ENCODE measurements around the gene EXOC2. TPM values are rescaled to one million over a fixed set of nuclear protein-coding genes. Genes with fewer than 3 reads are reported as not detected.

The EXOC2 gene
- total and polyA plus RNA-seq, 2 donors (not counting 3 experiments of a cell fraction or from before 2014, with no cell fraction given): 18.2 to 30.8 TPM

DNA sequence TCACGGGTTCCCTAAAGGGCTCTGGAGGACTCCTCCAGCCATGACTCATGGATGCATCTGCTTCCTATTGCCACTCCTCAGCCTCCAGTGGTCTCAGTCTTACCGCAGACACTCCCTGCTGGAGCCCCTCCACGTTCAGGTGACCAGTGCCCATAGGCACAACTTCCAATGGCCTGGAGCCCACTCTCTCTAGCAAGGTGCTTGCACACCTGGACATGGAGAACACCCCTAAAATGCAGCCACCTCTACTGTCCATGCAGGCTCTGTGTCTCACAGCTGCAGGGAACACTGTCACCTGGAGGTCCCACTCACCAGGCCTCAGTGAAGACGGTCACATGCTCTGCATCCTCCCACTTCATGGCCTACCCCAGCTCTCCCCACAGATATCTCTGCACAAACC lies 72.0 kb downstream of the EXOC2 start:
- H3K27me3 ChIP-seq (ENCODE audit: control insufficient read depth in 2 of 2, insufficient read depth in 2 of 2, low read length in 2 of 2): no peaks in the 10 kb centered on the region
- H3K27ac ChIP-seq (ENCODE audit: insufficient read depth, low read depth, low read length): no peak overlapping the region
- H3K9me3 ChIP-seq (replicated peaks; ENCODE audit: control insufficient read depth, insufficient read depth, low read length): no peaks in the 10 kb centered on the region
- no peak for TF ChIP-seq MAX (IDR thresholded peaks at IDR 0.05; ENCODE audit: insufficient read depth, insufficient read length)
- ChIA-PET CTCF (no interaction called here), POLR2A (no interaction called here)
- H3K79me2 ChIP-seq (ENCODE audit: control insufficient read depth, insufficient read depth, low read length): no peaks in the 10 kb centered on the region
- no peak for FAIRE-seq
- dilution Hi-C loops (cut with MboI; ENCODE audit: extremely low pct_ligation_motif_present, low sequenced_read_pairs): no loop called here
- H2AFZ ChIP-seq (ENCODE audit: low read depth, low read length): no peak overlapping the region
- H3K4me3 ChIP-seq (replicated peaks in 1 of 3; ENCODE audit: insufficient read depth in 1 of 3, low read depth in 1 of 3, low read length in 3 of 3): no peak overlapping the region
- no peaks in the 10 kb centered on the region for H3K4me1 ChIP-seq (ENCODE audit: control insufficient read depth, extremely low read depth, insufficient read depth, low read length)
- no TSS peak for BruUV-seq (replicated peaks)
- H4K20me1 ChIP-seq (replicated peaks; ENCODE audit: control insufficient read depth, extremely low read depth, insufficient read depth, low read length): no peaks in the 10 kb centered on the region
- H3K9me1 ChIP-seq (replicated peaks; ENCODE audit: control insufficient read depth, extremely low read depth, insufficient read depth, low read length): no peaks in the 10 kb centered on the region
- no peak overlapping the region for H3K4me2 ChIP-seq (ENCODE audit: insufficient read depth, low read length)
- H3K9ac ChIP-seq (replicated peaks; ENCODE audit: extremely low read depth, insufficient read depth, low read length): no peak overlapping the region
- intact Hi-C loops (cut with micrococcal nuclease): no loop called here
- no peaks in the 10 kb centered on the region for H3K36me3 ChIP-seq (ENCODE audit: control insufficient read depth in 2 of 2, extremely low read depth in 1 of 2, insufficient read depth in 2 of 2, low read length in 2 of 2)
- DNase-seq (ENCODE audit: low read depth, low spot score): no peak

DNA sequence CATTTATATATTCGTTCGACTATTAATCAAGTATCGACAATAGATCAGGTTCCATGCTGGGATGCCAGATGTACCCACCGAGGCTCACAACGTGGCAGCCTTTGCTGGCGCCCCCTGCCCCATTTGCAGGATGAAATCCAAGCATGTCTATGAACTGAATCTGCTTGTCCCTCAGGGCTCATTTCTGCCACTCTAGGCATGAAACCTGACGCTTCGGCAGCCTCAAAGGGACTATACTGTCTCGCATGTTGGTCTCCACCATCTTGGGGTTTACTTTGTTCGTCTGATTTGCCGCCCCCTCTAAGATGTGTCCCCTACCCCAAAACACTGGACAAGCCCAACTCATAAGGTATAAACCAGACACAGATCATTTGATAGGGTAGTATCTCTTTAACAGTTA lies 72.8 kb downstream of the EXOC2 start:
- no peaks in the 10 kb centered on the region for H3K36me3 ChIP-seq (ENCODE audit: control insufficient read depth in 2 of 2, extremely low read depth in 1 of 2, insufficient read depth in 2 of 2, low read length in 2 of 2)
- no peaks in the 10 kb centered on the region for H3K4me1 ChIP-seq (ENCODE audit: control insufficient read depth, extremely low read depth, insufficient read depth, low read length)
- dilution Hi-C loops (cut with MboI; ENCODE audit: extremely low pct_ligation_motif_present, low sequenced_read_pairs) (no loop called here), intact Hi-C loops (cut with micrococcal nuclease) (no loop called here)
- H3K9ac ChIP-seq (replicated peaks; ENCODE audit: extremely low read depth, insufficient read depth, low read length): no peak overlapping the region
- H2AFZ ChIP-seq (ENCODE audit: low read depth, low read length): no peak overlapping the region
- H3K4me3 ChIP-seq (replicated peaks in 1 of 3; ENCODE audit: insufficient read depth in 1 of 3, low read depth in 1 of 3, low read length in 3 of 3): no peak overlapping the region
- H3K79me2 ChIP-seq (ENCODE audit: control insufficient read depth, insufficient read depth, low read length): no peaks in the 10 kb centered on the region
- no peak overlapping the region for H3K4me2 ChIP-seq (ENCODE audit: insufficient read depth, low read length)
- H3K27me3 ChIP-seq (ENCODE audit: control insufficient read depth in 2 of 2, insufficient read depth in 2 of 2, low read length in 2 of 2): no peaks in the 10 kb centered on the region
- DNase-seq (ENCODE audit: low read depth, low spot score) (no peak), FAIRE-seq (no peak)
- no peaks in the 10 kb centered on the region for H4K20me1 ChIP-seq (replicated peaks; ENCODE audit: control insufficient read depth, extremely low read depth, insufficient read depth, low read length)
- H3K9me3 ChIP-seq (replicated peaks; ENCODE audit: control insufficient read depth, insufficient read depth, low read length): no peaks in the 10 kb centered on the region
- BruUV-seq (replicated peaks): no TSS peak
- no peaks in the 10 kb centered on the region for H3K9me1 ChIP-seq (replicated peaks; ENCODE audit: control insufficient read depth, extremely low read depth, insufficient read depth, low read length)
- TF ChIP-seq FOS (IDR thresholded peaks at IDR 0.05; ENCODE audit: borderline replicate concordance, insufficient read depth, low read length): no peak
- no peak for TF ChIP-seq POLR2A (IDR thresholded peaks at IDR 0.05; ENCODE audit: low read depth, low read length)
- no peak for TF ChIP-seq JUN (IDR thresholded peaks at IDR 0.05; ENCODE audit: borderline replicate concordance, insufficient read depth, insufficient read length, low read depth)
- no peak for TF ChIP-seq MYC (IDR thresholded peaks at IDR 0.05; ENCODE audit: low read depth, low read length)
- TF ChIP-seq CTCF (IDR thresholded peaks at IDR 0.05; ENCODE audit: extremely low read depth in 1 of 2, insufficient read depth in 1 of 2, low read depth in 1 of 2, low read length in 2 of 2): no peak
- no peak for TF ChIP-seq GATA2 (IDR thresholded peaks at IDR 0.05; ENCODE audit: insufficient read depth, insufficient read length, low read depth, low read length)
- no peak for TF ChIP-seq EZH2 (IDR thresholded peaks at IDR 0.05; ENCODE audit: borderline replicate concordance, low read depth, low read length, severe bottlenecking)
- no peak for TF ChIP-seq MAX (IDR thresholded peaks at IDR 0.05; ENCODE audit: insufficient read depth, insufficient read length)
- no peak for TF ChIP-seq POLR2AphosphoS5 (IDR thresholded peaks at IDR 0.05; ENCODE audit: insufficient read depth, low read depth, low read length)
- H3K27ac ChIP-seq (ENCODE audit: insufficient read depth, low read depth, low read length): no peak overlapping the region
- ChIA-PET POLR2A (no interaction called here), CTCF (no interaction called here)
